ENCODE measurements around the gene LRRN2. TPM values are rescaled to one million over a fixed set of nuclear protein-coding genes. Genes with fewer than 3 reads are reported as not detected.

LRRN2 gene
- total and polyA plus RNA-seq, 2 experiments from 2014 or later, result 7.0 to 27.9 TPM

DNA sequence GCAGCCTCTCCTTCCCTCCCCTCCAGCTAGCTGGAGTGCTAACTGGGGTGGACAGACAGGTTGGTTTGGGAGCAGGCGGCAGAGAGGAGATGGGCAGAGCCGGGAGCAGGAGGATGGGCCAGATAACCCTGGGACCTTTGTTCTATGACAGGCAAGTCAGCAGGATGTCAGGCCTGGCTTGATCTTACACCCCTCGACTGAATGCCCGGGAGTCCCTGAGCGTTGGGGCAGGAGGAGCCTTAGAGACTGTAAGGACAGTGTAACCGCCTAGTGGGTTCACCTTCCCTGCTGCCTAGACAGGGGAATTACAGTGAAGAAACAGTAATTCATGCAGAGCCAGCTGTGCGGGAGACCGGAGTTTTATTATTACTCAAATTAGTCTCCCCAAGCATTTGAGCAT, 109.1 kb downstream of the LRRN2 start:
- Histone ChIP-seq H3K9me3 (ENCODE audit: low read depth) (no peaks in the 10 kb centered on the region), H3K36me3 (replicated peaks; ENCODE audit: insufficient read depth, low read depth) (no peaks in the 10 kb centered on the region), H3K9me2 (replicated peaks; ENCODE audit: insufficient read depth) (no peaks in the 10 kb centered on the region), H3K27ac (no peak overlapping the region), H3K4me3 (no peak overlapping the region), H2AFZ (no peak overlapping the region), H3K27me3 (no peaks in the 10 kb centered on the region), H3K4me2 (no peak overlapping the region), H3K4me1 (ENCODE audit: insufficient read depth) (peaks cover 23% of the 10 kb centered on the region), H4K20me1 (ENCODE audit: insufficient read depth, poor library complexity, severe bottlenecking) (no peaks in the 10 kb centered on the region), H3K79me2 (no peaks in the 10 kb centered on the region)
- DNase-seq (ENCODE audit: low spot score), result no peak
- no peak for TF ChIP-seq EZH2phosphoT487 (IDR thresholded peaks at IDR 0.05; ENCODE audit: low read depth, severe bottlenecking, unreplicated experiment)
- TF ChIP-seq, protein P1, sequence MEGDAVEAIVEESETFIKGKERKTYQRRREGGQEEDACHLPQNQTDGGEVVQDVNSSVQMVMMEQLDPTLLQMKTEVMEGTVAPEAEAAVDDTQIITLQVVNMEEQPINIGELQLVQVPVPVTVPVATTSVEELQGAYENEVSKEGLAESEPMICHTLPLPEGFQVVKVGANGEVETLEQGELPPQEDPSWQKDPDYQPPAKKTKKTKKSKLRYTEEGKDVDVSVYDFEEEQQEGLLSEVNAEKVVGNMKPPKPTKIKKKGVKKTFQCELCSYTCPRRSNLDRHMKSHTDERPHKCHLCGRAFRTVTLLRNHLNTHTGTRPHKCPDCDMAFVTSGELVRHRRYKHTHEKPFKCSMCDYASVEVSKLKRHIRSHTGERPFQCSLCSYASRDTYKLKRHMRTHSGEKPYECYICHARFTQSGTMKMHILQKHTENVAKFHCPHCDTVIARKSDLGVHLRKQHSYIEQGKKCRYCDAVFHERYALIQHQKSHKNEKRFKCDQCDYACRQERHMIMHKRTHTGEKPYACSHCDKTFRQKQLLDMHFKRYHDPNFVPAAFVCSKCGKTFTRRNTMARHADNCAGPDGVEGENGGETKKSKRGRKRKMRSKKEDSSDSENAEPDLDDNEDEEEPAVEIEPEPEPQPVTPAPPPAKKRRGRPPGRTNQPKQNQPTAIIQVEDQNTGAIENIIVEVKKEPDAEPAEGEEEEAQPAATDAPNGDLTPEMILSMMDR (IDR thresholded peaks at IDR 0.05; ENCODE audit: poor library complexity), result no peak
- TF ChIP-seq EZH2 (IDR thresholded peaks at IDR 0.05; ENCODE audit: borderline replicate concordance), result no peak
- 56% methylated on average over 8 of the region's 8 CpGs for WGBS (ENCODE audit: low lambda C conversion rate, missing lambda C conversion rate)

DNA sequence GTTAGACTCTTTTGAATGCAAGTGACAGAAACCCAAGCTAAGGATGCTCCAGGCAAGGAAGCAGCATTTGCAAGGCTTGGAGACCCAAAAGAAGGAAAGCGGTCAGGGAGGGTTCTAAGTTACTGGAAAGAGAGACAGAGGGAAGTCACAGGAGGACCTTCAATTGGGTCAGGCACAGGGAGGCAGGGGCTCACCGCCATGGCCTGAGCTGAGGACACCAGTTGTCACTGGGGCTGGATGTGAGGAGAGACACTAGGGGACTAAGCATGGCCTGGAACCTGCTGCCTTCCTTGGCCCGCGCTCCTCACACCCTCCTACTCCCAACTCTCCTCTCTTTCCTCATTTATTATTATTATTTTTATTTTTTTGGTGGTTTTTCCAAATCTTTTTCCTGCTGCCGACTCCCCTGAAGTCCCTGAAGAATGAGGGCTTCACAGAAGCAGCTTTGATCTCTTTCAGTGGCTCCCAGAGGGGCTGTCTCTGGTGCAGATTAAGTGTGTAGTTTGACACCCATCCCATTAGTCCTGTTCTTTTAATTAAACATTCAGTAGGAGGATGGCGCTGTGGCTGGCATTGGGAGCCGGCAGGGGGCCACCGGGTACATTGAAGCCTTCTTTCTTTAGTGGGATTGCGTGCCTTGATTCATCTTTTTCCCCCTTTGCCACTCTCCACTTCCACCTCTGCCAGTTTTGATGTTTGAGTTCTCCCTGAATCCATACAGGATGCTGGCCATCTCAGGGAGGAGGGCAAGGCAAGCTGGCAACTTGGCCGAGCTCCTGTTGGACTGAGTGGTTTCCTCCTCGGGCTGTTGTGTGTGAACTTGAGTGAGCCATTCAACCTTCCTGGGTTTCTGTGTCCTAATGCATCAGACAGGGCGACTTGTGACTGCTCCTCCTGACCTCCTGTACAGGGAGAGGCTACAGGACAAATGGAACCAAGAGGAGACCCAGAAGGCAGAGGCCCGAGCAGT, 110.0 kb downstream of the LRRN2 start:
- Histone ChIP-seq H3K79me2 (no peaks in the 10 kb centered on the region), H3K27ac (no peak overlapping the region), H3K36me3 (replicated peaks; ENCODE audit: insufficient read depth, low read depth) (no peaks in the 10 kb centered on the region), H3K9me3 (ENCODE audit: low read depth) (no peaks in the 10 kb centered on the region), H3K4me3 (no peak overlapping the region), H3K4me2 (no peak overlapping the region), H2AFZ (no peak overlapping the region), H3K9me2 (replicated peaks; ENCODE audit: insufficient read depth) (no peaks in the 10 kb centered on the region), H3K4me1 (ENCODE audit: insufficient read depth) (peaks cover 23% of the 10 kb centered on the region), H4K20me1 (ENCODE audit: insufficient read depth, poor library complexity, severe bottlenecking) (no peaks in the 10 kb centered on the region), H3K27me3 (no peaks in the 10 kb centered on the region)
- no peak for DNase-seq (ENCODE audit: low spot score)
- WGBS (ENCODE audit: low lambda C conversion rate, missing lambda C conversion rate), result 85% methylated on average over 13 of the region's 13 CpGs
- TF ChIP-seq EZH2 (IDR thresholded peaks at IDR 0.05; ENCODE audit: borderline replicate concordance), result no peak
- TF ChIP-seq, protein P1 (IDR thresholded peaks at IDR 0.05; ENCODE audit: poor library complexity), result no peak
- TF ChIP-seq EZH2phosphoT487 (IDR thresholded peaks at IDR 0.05; ENCODE audit: low read depth, severe bottlenecking, unreplicated experiment), result no peak

DNA sequence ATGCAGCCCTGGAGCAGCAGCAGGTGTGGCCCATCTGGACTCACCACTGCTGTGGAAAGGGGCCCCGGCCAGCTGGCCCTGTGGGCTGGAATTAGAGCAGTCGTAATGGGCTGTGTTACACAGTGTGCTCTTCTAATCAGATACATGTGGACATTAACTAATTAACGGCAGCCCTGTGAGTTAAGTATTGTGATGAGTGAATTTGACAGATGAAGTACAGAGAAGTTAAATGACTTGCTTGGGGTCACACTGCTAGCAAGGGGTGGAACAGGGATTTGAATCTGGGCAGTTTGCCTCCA, 110.7 kb downstream of the LRRN2 start:
- DNase-seq (ENCODE audit: low spot score), result no peak
- Histone ChIP-seq H3K4me1 (ENCODE audit: insufficient read depth) (peaks cover 23% of the 10 kb centered on the region), H3K27me3 (no peaks in the 10 kb centered on the region), H3K9me2 (replicated peaks; ENCODE audit: insufficient read depth) (no peaks in the 10 kb centered on the region), H4K20me1 (ENCODE audit: insufficient read depth, poor library complexity, severe bottlenecking) (no peaks in the 10 kb centered on the region), H3K4me2 (no peak overlapping the region), H3K9me3 (ENCODE audit: low read depth) (no peaks in the 10 kb centered on the region), H3K4me3 (no peak overlapping the region), H3K27ac (peak overlapping the region; percentile 58), H2AFZ (no peak overlapping the region), H3K79me2 (no peaks in the 10 kb centered on the region), H3K36me3 (replicated peaks; ENCODE audit: insufficient read depth, low read depth) (no peaks in the 10 kb centered on the region)
- 47% methylated on average over 3 of the region's 3 CpGs for WGBS (ENCODE audit: low lambda C conversion rate, missing lambda C conversion rate)
- no peak for TF ChIP-seq EZH2 (IDR thresholded peaks at IDR 0.05; ENCODE audit: borderline replicate concordance)
- TF ChIP-seq, protein P1 (IDR thresholded peaks at IDR 0.05; ENCODE audit: poor library complexity), result no peak
- TF ChIP-seq EZH2phosphoT487 (IDR thresholded peaks at IDR 0.05; ENCODE audit: low read depth, severe bottlenecking, unreplicated experiment), result no peak
